ENCODE data around the gene ADGRA1. TPM values are rescaled to one million over a fixed set of nuclear protein-coding genes. Genes with fewer than 3 reads are reported as not detected.

Gene ADGRA1
- total and polyA plus RNA-seq, 2 of the 13 experiments (the other 11 are each of a cell fraction or from before 2014, with no cell fraction given), result not detected

GRCh38 chr10:133127291-133128125 lies 39.8 kb downstream of the ADGRA1 start:
- WGBS (ENCODE audit: low lambda C conversion rate), result 42% methylated on average over 17 of the region's 36 CpGs
- TF ChIP-seq ZNF749 (CRISPR knock-in tag; IDR thresholded peaks at IDR 0.05; ENCODE audit: borderline replicate concordance), result no peak
- TF ChIP-seq SMARCE1 (IDR thresholded peaks at IDR 0.05; ENCODE audit: borderline replicate concordance), result no peak
- TF ChIP-seq ZNF317 (CRISPR knock-in tag; IDR thresholded peaks at IDR 0.05), result no peak
- no peak for TF ChIP-seq ZSCAN12 (CRISPR knock-in tag; IDR thresholded peaks at IDR 0.05)
- TF ChIP-seq FOSL2 (CRISPR knock-in tag; IDR thresholded peaks at IDR 0.05), result no peak
- TF ChIP-seq ZNF781 (CRISPR knock-in tag; IDR thresholded peaks at IDR 0.05; ENCODE audit: borderline replicate concordance, not compliant biosample characterization), result no peak
- TF ChIP-seq ZNF430 (CRISPR knock-in tag; IDR thresholded peaks at IDR 0.05), result no peak
- TF ChIP-seq HIVEP1 (CRISPR knock-in tag; IDR thresholded peaks at IDR 0.05), result no peak
- TF ChIP-seq POLR2AphosphoS5 (IDR thresholded peaks at IDR 0.05; ENCODE audit: low read depth, low read length), result no peak
- TF ChIP-seq ZSCAN9 (CRISPR knock-in tag; IDR thresholded peaks at IDR 0.05; ENCODE audit: borderline replicate concordance), result no peak
- TF ChIP-seq MTA1 (CRISPR knock-in tag; IDR thresholded peaks at IDR 0.05; ENCODE audit: borderline replicate concordance), result no peak
- CTCF ChIA-PET (ENCODE audit: low intra/inter-chr PET ratio, low total read pairs), result no interaction called here

More at GRCh38 chr10:133127291-133128125, 39.8 kb downstream of the ADGRA1 start:
- ATAC-seq, result no peak; the same call in 2 of the 3 replicates
- Histone ChIP-seq H3K4me2 (ENCODE audit: low read depth, low read length) (no peak overlapping the region), H3K27ac (ENCODE audit: extremely low read length, insufficient read depth, low read length) (no peak overlapping the region), H3K4me1 (ENCODE audit: insufficient read depth, low read length) (no peaks in the 10 kb centered on the region), H2AFZ (ENCODE audit: low read length) (no peak overlapping the region), H3K9me3 (ENCODE audit: low read length) (no peaks in the 10 kb centered on the region), H3K36me3 (replicated peaks in 1 of 2; ENCODE audit: control insufficient read depth in 1 of 2, insufficient read depth in 2 of 2, low read length in 2 of 2) (no peaks in the 10 kb centered on the region), H3K79me2 (ENCODE audit: insufficient read depth, low read length) (no peaks in the 10 kb centered on the region), H3K9ac (ENCODE audit: insufficient read depth, low read depth, low read length) (no peak overlapping the region), H3K4me3 (replicated peaks in 1 of 3; ENCODE audit: insufficient read depth in 1 of 3, low read depth in 2 of 3, low read length in 3 of 3) (no peak overlapping the region), H3K27me3 (ENCODE audit: control insufficient read depth in 1 of 2, insufficient read depth in 2 of 2, low read length in 2 of 2) (peaks cover 8 to 27% of the 10 kb centered on the region in 2 experiments; a peak in 4 of 5 replicates), H4K20me1 (ENCODE audit: insufficient read depth, low read length) (peaks cover 6% of the 10 kb centered on the region; the same call in 1 of the 2 replicates)
- intact Hi-C loops (cut with micrococcal nuclease; ENCODE audit: unreplicated experiment) (no loop called here), in situ Hi-C loops (cut with HindIII; ENCODE audit: extremely low pct_ligation_motif_present, low pct_unique_long_range_greater_than_20kb) (loop anchor here (10.0 kb wide), 1 partner anchor 183 kb away; the partner anchor contains the start of gene CFAP46)
- BruUV-seq (replicated peaks), result no TSS peak
- POLR2A ChIA-PET, result no interaction called here
- FAIRE-seq, result no peak
- no peak for DNase-seq (ENCODE audit: low spot score)

All from HepG2 (cell line).